AML-193 (cell line): Measurements from ENCODE around the gene CSNK2A1.
"Not testable (repeated sequence)": the region's sequence is repeated elsewhere in the genome, so short reads cannot be mapped to it uniquely, and the experiment has no call there.

Experiments used
- DNase-seq, 2 experiments: peaks; one replicate each; lab custom pipeline; 2025; lab: John Stamatoyannopoulos, UW

The CSNK2A1 gene

DNA sequence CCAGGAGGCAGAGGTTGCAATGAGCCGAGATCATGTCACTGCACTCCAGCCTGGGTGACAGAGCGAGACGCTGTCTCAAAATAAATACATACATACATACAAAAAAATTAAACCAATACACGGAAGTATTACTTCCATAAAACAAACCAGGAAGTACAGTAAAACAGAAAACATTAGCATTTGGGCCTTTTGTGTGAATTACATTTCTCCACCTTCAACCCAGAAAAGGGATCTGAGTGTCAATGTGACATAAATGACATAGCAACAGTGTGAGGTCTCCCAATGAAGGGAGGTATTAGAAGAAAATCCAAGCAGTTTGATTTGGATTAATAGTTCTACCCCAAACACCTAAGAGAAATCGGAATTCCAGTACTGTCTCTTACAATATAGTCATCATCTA is 10.1 kb downstream of the CSNK2A1 start:
- DNase-seq: no peak

DNA sequence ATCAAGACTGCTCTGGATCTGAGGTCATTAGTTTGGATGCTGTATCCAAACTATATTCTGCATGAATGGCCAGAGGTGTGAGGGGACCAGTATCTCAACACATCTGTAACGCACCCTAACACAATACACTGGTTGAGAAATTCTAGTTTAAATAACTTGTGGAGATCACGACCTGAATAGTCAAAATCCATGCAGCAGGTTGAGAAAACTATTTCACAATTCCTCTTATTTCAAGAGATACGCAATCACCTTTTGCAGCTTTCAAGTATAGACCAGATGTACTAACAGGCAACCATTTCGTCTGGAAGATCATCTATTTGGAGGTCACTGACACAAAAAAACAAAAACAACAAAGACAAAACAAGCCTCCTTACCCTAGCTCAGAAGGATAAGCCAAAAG is 11.1 kb downstream of the CSNK2A1 start:
- no peak for DNase-seq

DNA sequence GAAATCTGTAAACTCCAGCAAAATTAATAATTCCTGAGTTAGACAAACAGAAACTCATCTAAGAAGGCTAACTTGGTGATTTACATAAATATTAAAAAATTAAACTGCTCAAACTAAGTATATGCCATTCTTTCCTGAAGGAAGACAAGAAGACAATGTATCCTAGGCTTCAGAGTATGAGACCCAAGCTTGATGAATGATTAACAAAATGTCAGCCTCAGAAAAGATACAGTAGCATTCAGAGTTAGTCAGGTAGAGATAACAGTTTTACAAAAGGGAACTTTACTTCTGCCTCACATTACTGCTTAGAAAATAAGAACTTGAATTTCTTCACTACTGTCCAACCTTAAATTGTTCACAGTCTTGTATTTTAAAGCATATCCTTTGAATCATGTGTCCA is 12.0 kb downstream of the CSNK2A1 start:
- DNase-seq: no peak

DNA sequence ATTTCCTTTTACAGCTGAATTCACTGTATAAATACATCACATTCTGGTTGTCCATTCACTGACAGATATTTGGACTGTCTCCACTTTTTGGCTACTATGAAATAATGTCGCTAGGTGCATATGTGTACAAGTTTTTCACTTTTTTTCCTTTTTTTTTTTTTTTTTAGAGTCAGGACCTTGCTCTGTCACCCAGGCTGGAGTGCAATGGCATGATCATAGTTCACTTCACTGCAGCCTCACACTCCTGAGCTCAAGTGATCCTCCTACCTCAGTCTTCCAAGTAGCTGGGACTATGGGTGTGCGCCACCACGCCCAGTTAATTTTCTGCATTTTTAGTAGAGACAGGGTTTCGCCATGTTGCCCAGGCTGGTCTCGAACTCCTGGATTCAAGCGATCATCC is 13.3 kb downstream of the CSNK2A1 start:
- no peak for DNase-seq

DNA sequence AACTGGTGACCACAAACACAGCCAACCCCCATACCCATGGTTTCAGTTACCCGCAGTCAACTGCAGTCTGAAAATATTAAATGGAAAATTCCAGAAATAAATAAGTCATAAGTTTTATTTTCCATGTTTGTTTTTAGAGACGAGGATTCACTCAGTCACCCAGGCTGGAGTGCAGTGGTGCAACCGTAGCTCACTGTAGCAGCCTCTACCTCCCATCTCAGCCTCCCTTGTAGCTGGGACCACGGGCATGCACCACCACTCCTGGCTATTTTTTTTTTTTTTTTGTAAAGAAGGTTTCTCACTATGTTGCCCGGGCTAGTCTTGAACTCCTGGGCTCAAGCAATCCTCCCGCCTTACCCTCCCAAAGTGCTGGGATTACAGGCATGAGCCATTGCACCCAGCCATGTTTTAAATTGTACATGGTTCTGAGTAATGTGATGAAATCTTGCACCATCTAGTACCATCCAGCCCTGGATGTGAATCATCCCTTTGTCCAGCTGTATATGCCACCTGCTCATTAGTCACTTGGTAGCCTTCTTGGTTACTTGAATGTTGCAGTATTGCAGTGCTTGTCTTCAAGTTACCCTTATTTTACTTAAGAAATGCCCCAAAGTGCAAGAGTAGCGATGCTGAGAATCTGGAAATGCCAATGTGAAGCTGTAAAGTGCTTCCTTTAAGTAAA is 14.5 kb downstream of the CSNK2A1 start:
- DNase-seq: no peak

DNA sequence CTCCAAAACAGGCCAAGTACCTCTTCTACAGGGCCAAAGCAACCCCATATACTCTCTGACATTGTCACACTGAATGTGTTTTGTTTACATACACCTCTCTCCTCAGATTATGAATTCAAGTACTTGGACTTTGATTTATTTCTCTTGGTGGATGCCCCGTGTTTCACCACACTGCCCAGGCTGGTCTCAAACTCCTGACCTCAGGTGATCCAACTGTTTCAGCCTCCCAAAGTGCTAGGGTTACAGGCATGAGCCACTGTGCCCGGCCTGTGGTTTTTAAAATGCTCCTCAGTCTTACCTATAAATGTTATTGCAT is 16.1 kb downstream of the CSNK2A1 start:
- no peak for DNase-seq

DNA sequence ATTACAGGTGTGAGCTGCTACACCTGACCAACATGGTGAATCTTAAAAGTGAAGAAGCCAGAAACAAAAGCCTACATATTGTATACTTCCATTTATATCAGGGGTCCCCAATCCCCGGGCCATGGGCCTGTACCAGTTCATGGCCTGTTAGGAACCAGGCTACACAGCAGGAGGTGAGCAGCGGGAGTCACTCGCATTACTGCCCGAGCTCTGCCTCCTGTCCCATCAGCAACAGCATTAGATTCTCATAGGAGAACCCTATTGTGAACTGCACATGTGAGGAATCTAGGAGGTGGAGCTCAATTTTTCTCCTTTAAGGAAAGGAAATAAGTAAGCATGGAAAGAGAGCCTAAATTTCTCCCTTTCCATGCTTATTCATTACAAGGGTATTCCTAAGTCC is 21.7 kb downstream of the CSNK2A1 start:
- DNase-seq: no peak

DNA sequence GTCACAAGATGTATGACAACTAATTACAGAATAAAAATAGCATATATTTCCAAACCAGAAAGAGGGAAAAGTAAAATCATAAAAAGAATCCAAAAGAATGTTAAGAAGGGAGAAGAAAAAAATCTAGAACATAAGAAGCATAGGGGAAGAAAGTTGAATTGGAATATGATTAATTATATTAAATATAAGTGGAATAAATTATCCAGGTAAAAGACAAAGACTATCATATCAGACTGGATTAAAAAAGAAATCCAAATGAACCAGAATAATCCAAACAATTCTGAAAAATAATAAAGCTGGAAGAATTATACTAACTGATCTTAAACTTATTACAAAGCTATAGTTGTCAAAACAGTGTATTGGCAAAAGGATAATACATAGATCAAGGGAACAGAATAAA is 23.6 kb downstream of the CSNK2A1 start:
- DNase-seq: no peak

DNA sequence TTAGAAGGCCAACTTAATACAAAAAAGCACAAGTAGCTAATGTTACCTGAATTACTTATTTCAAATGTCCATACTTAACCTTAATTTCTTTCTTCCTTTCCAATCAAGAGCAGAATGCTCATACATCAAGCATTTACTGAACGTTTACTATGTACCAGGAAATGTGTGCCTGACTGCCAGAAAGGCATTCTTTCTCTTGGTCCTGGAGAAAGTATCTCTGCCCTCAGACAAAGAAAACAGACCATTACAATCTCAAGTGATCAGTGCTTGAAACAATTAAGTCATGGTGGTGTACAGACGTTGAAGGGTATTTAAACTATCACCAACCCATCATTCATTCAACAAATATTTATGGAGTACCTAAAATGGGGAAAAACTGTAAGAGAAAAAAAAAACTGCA is 26.4 kb downstream of the CSNK2A1 start:
- DNase-seq: no peak

DNA sequence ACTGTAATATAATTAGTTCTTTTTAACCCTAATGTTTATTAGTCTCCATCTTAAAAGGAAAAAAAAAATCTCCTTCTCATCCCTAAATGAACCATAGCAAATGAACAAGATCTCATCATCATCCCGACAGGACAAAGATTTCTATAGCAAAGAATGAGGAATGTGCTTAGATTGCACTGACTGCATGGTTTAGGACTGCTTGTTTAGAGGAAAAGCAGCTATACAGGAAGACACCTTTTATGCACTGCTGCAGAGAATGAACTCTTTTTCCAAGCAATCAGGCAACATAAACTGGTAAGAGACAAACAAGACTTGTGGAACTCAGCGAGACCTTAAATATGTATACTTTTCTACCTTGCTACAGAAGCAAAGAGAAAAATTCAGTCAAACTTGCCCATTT is 26.8 kb downstream of the CSNK2A1 start:
- no peak for DNase-seq

DNA sequence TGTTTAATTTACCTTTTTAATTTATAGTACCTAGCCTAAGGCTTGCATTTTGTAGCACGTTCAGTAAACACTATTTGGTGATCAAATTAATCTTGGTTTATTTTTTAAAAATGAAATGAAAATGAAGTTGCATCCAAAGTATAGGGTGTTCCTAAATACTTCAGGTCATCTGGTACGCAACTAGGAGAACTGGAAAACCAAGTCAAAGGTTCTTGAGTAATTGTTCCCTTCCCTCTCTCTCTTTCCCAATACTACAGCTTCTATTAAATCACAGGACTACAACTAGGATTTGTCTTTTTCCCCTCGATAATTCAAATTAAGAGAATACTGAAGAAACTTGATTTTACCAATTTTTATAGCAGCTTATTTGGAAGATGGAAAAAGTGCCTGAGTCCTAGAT is 27.9 kb downstream of the CSNK2A1 start:
- DNase-seq: no peak

DNA sequence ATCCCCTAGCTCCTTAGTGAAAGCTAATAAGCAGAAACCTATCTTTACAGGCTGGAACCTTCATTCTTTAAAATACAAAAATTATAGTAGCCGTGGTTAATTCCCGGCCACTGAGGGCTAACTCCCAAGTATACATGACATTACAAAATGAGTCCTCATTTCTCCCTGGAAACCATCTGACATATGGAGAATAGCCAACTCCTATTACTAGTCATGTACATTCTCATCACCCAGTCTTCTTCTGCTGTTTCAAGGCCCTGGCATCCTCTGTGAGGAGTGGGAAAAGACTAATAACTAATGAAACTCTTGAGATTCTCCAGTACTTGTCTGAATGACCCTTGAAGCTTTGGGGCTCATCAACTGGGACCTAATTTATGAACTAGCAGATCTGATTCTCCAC is 30.2 kb downstream of the CSNK2A1 start:
- DNase-seq: no peak

DNA sequence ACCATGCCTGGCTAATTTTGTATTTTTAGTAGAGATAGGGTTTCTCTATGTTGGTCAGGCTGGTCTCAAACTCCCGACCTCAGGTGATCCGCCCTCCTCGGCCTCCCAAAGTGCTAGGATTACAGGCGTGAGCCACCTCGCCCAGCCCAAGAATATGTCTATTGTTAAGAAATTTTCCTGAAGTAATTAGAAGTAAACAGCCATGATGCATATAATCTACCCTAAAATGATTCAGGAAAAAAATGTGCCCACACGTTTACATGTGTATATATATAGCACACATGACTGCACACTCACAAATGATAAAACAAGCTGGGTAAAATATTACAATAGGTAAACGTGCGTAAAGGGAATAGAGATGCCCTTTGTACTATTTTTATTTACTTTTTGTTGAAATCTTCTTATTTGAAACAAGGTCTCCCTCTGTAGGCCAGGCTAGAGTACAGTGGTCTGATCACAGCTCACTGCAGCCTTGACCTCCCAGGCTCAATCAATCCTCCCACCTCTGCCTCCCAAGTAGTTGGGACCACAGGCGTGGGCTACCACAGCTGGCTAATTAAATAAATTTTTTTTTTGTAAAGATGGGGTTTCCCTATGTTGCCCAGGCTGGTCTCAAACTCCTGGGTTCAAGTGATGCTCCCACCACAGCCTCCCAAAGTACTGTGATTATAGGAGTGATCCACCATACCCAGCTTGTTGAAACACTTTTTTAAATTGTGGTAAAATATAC is 33.1 kb downstream of the CSNK2A1 start:
- not testable (repeated sequence) for DNase-seq

DNA sequence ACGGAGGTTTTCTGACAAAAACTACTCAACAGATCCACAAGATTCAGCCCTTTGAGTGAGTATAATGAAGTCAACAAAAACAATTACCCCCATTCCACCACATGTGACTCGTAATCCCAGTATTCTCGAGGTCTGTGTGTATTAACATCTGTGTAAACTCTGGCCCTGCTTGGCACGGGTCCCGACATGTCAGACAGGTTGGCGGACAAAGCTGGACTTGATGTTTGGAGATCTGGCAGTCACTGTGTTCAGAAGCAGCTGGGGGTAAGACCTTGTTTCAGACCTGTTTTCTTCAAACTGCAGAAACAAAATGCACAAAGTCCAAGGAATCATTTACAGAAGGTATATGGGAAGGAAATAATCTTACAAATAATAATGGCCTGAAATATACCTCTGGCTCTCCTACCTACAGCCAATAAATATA is 35.2 kb downstream of the CSNK2A1 start:
- DNase-seq: not testable (repeated sequence)

DNA sequence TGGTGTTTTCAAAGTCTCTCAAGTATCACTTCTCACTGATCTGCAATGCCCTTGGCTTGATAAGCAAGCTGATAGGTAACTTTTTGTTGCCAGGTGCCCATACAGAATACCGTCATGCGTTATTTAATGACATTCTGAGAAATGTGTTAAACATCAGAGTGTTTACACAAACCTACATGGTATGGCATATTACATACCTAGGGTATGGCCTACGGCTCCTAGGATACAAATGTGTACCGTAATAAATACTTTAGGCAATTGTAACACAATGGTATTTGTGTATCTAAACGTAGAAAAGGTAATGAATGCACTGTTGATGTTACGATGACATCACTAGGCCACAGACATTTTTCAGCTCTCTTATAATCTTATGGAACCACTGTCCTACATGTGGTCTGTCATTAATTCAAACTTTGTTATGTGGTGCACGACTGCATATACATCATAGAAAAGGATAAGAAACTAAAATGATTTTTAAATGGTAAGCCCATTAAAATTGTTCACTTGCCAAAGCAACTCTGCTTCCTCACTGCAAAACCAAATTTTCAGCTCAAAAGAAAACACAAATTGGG is 35.7 kb downstream of the CSNK2A1 start:
- no peak for DNase-seq

DNA sequence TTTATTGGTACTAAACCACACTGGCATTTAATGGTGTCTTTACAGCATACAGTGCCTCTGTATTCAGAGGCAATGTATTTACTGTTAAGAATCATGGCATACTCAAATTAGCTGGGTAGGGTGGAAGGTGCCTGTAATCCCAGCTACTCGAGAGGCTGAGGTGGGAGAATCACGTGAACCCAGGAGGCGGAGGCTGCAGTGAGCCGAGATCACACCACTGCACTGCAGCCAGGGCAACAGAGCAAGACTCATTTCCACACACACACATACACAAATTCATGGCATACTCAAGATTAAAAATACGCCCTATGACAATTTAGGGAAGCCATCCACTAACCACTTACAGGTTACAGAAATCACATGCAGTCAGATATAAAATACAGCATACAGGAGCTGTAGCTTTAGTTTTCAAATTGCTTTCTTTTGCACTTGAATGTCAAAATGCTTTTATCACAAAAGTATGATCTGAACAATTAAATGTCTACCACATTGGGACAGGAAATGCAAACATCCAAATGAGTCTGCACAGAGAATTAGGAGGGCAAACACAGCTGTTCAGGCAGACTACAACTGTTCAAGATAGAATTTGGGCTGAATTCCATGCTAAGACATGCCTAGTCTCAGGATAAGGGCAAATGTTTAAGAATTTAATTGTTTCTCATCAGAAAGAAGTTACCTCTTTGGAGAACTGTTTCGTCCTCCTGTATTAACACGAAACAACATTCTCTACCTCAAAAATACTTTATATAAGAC is 36.4 kb downstream of the CSNK2A1 start:
- no peak for DNase-seq

DNA sequence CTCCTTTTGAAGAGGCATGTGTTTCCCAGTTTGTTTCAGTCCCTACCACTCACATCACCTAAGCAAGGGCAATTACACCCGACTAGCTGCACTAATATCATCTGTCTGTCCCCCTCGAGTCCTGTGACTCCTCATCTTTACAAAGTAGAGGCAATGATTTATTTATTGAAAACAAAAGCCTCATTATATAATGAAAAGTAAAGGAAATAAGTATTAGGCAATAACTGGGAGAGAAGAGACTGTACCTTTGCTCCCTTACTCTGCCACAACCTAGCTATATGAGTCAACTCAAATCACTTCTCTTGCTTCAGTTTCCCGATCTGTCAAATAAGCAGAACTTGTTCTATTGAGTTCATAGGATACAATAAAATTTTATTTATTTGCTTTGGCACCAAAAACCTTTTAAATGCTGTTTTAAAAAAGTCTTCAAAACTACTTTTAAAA is 38.9 kb downstream of the CSNK2A1 start:
- no peak for DNase-seq

DNA sequence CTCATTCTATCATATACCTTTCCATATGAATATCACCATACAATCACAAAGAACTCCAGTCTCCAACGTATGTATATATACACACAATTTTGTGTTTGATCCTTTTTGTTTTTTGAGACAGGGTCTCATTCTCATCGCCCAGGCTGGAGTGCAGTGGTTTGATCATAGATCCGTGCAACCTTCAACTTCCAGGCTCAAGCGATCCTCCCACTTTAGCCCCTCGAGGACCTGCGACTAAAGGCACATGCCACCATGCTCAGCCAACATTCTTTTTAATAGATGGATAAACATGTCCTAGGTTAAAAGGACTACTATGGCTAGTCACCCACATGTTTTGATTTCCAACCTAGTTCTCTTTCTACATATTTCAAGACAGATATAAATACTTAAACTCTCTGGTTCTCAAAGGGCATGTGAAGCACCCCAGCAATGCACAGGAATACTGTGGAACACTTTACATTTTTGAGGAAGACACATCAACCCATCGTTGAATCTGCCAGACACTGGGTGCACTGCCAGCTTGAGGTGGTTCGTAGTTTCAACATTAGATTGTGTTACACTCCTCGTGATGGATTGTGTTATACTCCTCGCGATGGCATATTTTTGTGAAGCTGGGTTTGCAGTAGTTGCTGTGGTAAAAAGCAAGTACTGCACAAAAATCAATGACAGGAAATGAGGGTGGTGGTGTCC is 40.4 kb downstream of the CSNK2A1 start:
- DNase-seq: no peak

DNA sequence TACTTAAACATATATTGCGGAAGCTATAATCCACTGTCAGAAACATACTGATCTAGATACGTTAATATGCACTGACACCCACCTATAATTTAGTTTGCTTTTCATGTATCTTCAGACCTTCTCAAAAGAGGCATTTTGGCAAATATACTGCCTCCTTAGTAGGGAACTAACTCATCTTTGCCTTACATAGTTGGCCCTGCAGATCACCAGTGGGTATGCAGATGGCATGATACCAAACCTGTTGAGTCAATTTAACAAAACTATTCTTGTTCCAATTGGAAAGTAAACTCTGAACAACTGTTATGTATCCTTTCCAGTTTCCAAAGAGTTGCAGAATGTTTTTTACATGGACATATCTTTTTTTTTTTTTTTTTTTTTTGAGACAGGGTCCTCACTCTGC is 45.6 kb downstream of the CSNK2A1 start:
- DNase-seq: no peak

DNA sequence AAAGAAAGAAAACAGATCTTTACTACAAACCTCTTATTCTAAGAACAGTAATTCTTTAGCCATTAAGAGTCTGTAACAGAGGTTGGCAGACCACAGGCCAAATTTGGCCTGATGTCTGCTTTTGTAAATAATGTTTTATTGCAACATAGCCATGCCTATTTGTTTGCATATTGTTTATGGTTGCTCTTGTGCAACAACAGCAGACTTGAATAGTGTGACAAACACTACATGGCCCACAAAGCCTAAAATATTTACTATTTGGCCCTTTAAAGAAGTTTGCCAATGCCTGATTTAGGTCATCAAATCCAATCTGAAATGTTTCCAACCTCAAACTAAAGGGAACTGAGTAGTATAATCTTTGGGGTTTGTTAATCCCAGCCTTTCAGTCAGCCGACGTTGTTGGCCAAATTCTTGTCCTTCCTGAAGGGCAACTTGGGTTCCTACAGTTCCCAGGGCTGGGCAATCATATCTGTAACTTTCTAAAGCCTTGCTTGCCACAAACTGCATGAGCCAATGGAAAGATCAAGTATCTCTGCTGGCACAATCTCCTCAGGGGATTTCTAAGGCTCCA is 47.4 kb downstream of the CSNK2A1 start:
- no peak for DNase-seq

DNA sequence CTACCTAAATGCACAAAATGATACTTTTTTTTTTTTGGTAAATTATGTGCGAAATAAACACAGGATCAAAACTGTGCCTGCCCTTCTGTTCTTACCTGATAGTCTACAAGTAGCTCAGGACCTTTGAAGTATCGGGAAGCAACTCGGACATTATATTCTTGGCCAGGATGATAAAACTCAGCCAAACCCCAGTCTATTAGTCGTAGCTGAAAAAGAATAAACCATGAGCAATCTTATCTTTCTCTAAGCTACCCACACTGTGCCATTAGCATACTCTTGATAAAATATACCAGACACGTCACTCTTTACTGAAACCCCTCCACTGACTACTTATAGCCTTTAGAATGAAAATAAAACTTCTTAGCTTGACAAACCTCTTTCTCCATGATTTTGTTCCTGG is 51.4 kb downstream of the CSNK2A1 start:
- no peak for DNase-seq

DNA sequence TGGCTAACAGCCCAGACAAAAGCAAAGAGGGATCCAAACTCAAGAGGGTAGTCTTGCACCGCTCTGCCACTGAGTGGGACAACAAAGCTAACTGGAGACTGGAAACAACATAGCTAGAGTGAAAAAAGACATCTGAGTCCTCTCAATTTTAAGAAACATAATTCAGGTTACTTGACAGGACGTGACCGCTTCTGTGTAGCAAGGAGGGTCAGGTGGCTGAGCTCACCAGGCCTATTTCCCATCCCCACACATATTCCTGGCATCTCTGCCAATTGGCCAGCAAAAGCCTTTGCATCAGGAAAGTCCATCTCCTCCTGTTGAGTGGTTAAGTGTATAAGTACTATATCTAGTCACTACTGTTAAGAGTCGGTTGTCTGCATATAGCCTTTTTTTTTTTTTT is 55.9 kb downstream of the CSNK2A1 start:
- DNase-seq: no peak
